ENCODE results near the gene PRAMEF20.

PRAMEF20 gene

DNA sequence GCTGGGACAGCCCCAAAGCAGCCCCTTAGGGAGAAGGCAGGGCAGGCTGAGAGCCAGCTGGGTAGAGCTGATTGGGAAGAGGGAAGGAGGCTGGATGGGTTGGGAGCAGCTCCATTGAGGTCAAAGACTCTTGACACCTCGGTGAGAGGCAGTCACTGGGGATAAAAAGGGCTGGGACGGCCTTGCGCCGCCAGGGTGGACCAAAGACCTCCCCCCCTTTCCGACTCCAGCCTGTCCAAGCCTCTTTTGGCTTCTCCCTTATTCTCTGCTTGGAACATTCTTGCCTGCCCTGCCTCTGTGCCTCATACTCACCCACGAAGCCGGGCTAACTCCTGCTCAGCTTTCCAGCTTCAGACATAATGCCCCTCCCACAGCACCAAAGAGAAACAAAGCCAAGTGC, 52.4 kb downstream of the PRAMEF20 start:
- DNase-seq (ENCODE audit: low read depth): no peak

- DNase-seq (ENCODE audit: low read depth): no peak
Measured at GRCh38 chr1:13465515-13465914, 55.3 kb downstream of the PRAMEF20 start.

DNA sequence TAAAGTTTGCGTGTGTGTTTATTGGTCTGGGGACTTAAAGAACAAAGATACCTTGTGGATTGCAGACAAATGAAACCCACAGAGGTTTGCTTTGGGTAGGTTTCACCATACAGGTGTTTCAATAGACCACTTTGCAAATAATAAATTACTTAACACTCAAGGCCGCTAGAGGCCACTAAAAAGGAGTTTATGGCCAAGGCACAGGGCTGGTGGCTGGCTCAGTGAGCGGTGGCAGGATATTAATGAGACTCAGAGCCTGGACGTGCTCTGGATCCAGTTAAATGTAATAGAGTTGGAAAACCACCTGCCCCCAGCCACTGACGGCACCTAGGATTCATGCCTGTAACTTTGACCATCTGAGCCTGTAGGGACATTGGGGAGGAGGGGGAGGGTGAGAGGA, 59.1 kb downstream of the PRAMEF20 start:
- no peak for DNase-seq (ENCODE audit: low read depth)
